Hepatocyte (in vitro differentiated cells): ENCODE data around the gene PPM1K. TPM values are rescaled to one million over a fixed set of nuclear protein-coding genes. Genes with fewer than 3 reads are reported as not detected.

ENCODE experiments used
- DNase-seq: peaks from one replicate; pipeline ENCODE4 v3.0.0-alpha.2; 2016; ENCODE audit warnings: low spot score
- H2AFZ ChIP-seq: fragments of 200-600 bp; sonication (generic); 2 replicates; pipeline ENCODE4 v1.6.0; 2016; ENCODE audit warnings: antibody characterized with exemption, mild to moderate bottlenecking
- H3K27ac ChIP-seq: fragments of 200-600 bp; sonication (generic); 2 replicates; pipeline ENCODE4 v1.5.1; 2016; ENCODE audit warnings: mild to moderate bottlenecking
- H3K27me3 ChIP-seq: fragments of 200-600 bp; sonication (generic); 2 replicates; pipeline ENCODE4 v1.6.1; 2016
- H3K36me3 ChIP-seq: fragments of 200-600 bp; sonication (generic); replicated peaks from 2 replicates; pipeline ENCODE4 v1.5.1; 2016; ENCODE audit warnings: low read depth; ENCODE audit not compliant: insufficient read depth
- H3K4me1 ChIP-seq: fragments of 200-600 bp; sonication (generic); 2 replicates; pipeline ENCODE4 v1.5.1; 2016; ENCODE audit warnings: mild to moderate bottlenecking, moderate library complexity; ENCODE audit not compliant: insufficient read depth
- H3K4me2 ChIP-seq: fragments of 200-600 bp; sonication (generic); 2 replicates; pipeline ENCODE4 v1.6.0; 2016
- H3K4me3 ChIP-seq: fragments of 200-600 bp; sonication (generic); 2 replicates; pipeline ENCODE4 v1.5.1; 2016; ENCODE audit warnings: mild to moderate bottlenecking
- H3K79me2 ChIP-seq: fragments of 200-600 bp; sonication (generic); 2 replicates; pipeline ENCODE4 v1.6.0; 2017; ENCODE audit warnings: mild to moderate bottlenecking
- H3K9me2 ChIP-seq: fragments of 200-600 bp; sonication (generic); replicated peaks from 2 replicates; pipeline ENCODE4 v1.6.0; 2017; ENCODE audit warnings: mild to moderate bottlenecking; ENCODE audit not compliant: insufficient read depth
- H3K9me3 ChIP-seq: fragments of 200-600 bp; sonication (generic); 2 replicates; pipeline ENCODE4 v1.5.1; 2016; ENCODE audit warnings: low read depth, mild to moderate bottlenecking
- H4K20me1 ChIP-seq: fragments of 200-600 bp; sonication (generic); 2 replicates; pipeline ENCODE4 v1.6.0; 2016; ENCODE audit warnings: mild to moderate bottlenecking; ENCODE audit not compliant: insufficient read depth, poor library complexity, severe bottlenecking
- EZH2 ChIP-seq: fragments of 200-600 bp; sonication (generic); IDR thresholded peaks from 2 replicates; pipeline ENCODE4 v1.6.1; 2016; ENCODE audit warnings: antibody characterized with exemption, mild to moderate bottlenecking, borderline replicate concordance
- EZH2phosphoT487 ChIP-seq: fragments of 200-600 bp; sonication (generic); IDR thresholded peaks from one replicate; pipeline ENCODE4 v1.6.1; 2018; ENCODE audit warnings: antibody characterized with exemption, mild to moderate bottlenecking, low read depth, moderate library complexity; ENCODE audit not compliant: unreplicated experiment, severe bottlenecking
- WGBS: methylation state at CpG from one replicate; pipeline ENCODE4 v1.1.6; 2016; ENCODE audit warnings: low lambda C conversion rate; ENCODE audit errors: missing lambda C conversion rate; 5-methylcytosine and 5-hydroxymethylcytosine counted together
- polyA plus RNA-seq: library from polyadenylated mRNA; unstranded; fragments of >200 nt; fragmentation: Nextera tagmentation; extraction: Ambion mirVana; gene quantifications from 2 replicates; pipeline ENCODE4 v1.2.1, GENCODE V29; 2016
- total RNA-seq: library from RNA; depleted of rRNA; stranded (reverse); fragments of >200 nt; gene quantifications from 2 replicates; pipeline ENCODE4 v1.2.3, GENCODE V29; 2014
- TF ChIP-seq, protein P1 (sequence below): fragments of 200-600 bp; sonication (generic); IDR thresholded peaks from 2 replicates; pipeline ENCODE4 v1.5.1; 2016; ENCODE audit warnings: antibody characterized with exemption, mild to moderate bottlenecking; ENCODE audit not compliant: poor library complexity

Gene PPM1K
- total and polyA plus RNA-seq, 2 experiments from 2014 or later: 12.6 to 20.0 TPM

GRCh38 chr4:88297212-88297516 lies 12.8 kb upstream of the PPM1K start:
- H3K27ac ChIP-seq: no peak overlapping the region
- no peaks in the 10 kb centered on the region for H3K9me3 ChIP-seq
- 92% methylated on average over 1 of the region's 1 CpG for WGBS
- no peaks in the 10 kb centered on the region for H3K36me3 ChIP-seq
- no peak for TF ChIP-seq EZH2
- TF ChIP-seq, protein P1, sequence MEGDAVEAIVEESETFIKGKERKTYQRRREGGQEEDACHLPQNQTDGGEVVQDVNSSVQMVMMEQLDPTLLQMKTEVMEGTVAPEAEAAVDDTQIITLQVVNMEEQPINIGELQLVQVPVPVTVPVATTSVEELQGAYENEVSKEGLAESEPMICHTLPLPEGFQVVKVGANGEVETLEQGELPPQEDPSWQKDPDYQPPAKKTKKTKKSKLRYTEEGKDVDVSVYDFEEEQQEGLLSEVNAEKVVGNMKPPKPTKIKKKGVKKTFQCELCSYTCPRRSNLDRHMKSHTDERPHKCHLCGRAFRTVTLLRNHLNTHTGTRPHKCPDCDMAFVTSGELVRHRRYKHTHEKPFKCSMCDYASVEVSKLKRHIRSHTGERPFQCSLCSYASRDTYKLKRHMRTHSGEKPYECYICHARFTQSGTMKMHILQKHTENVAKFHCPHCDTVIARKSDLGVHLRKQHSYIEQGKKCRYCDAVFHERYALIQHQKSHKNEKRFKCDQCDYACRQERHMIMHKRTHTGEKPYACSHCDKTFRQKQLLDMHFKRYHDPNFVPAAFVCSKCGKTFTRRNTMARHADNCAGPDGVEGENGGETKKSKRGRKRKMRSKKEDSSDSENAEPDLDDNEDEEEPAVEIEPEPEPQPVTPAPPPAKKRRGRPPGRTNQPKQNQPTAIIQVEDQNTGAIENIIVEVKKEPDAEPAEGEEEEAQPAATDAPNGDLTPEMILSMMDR: no peak
- no peak for TF ChIP-seq EZH2phosphoT487
- H4K20me1 ChIP-seq: no peaks in the 10 kb centered on the region
- no peak overlapping the region for H3K4me2 ChIP-seq
- H3K4me3 ChIP-seq: no peak overlapping the region
- no peaks in the 10 kb centered on the region for H3K79me2 ChIP-seq
- no peaks in the 10 kb centered on the region for H3K27me3 ChIP-seq
- no peaks in the 10 kb centered on the region for H3K4me1 ChIP-seq
- no peaks in the 10 kb centered on the region for H3K9me2 ChIP-seq
- DNase-seq: no peak
- no peak overlapping the region for H2AFZ ChIP-seq

DNA sequence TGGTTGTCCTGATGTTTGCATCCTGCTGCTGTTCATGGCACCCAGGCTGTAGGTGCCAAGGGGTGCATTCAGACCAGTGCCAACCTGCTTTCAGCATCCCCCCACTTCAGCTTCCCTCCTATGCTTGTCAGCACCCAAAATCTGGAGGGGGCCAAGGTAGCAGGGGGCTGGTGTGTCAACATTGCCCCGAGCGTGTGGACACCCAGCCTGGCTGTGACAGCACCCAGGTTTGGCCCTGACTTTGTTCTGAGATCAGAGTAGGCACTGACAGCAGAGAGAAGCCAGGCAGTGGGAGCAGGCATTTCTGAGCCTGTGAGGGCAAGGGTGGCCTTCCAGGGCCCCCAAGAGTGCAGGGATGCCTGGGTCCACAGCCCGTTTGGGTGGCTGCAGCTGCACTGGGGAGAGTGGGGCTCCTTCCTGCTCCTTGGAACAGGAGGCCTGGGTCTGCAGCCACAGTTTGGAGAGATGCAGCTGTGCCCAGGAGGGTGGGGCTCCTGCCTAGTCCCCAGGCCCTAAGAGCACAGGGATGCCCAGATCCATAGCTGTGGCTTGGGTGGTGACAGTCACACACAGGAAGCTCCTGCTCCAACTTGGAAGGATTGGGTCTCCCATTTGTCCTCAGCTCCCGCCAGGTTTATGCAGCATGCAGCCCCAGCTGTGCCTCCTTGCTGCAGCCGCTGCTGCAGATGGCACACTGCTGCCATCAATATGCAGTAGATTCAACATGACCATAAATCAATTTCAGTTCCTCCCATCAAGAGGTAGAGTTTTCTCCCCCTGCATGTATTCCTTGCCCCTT lies 12.3 kb upstream of the PPM1K start:
- TF ChIP-seq, protein P1: no peak
- TF ChIP-seq EZH2 (no peak), EZH2phosphoT487 (no peak)
- Histone ChIP-seq H2AFZ (no peak overlapping the region), H3K4me2 (no peak overlapping the region), H3K4me1 (no peaks in the 10 kb centered on the region), H3K27me3 (no peaks in the 10 kb centered on the region), H3K27ac (no peak overlapping the region), H3K9me2 (no peaks in the 10 kb centered on the region), H3K79me2 (no peaks in the 10 kb centered on the region), H3K4me3 (no peak overlapping the region), H3K9me3 (no peaks in the 10 kb centered on the region), H4K20me1 (no peaks in the 10 kb centered on the region), H3K36me3 (no peaks in the 10 kb centered on the region)
- DNase-seq: no peak
- 96% methylated on average over 5 of the region's 5 CpGs for WGBS

DNA sequence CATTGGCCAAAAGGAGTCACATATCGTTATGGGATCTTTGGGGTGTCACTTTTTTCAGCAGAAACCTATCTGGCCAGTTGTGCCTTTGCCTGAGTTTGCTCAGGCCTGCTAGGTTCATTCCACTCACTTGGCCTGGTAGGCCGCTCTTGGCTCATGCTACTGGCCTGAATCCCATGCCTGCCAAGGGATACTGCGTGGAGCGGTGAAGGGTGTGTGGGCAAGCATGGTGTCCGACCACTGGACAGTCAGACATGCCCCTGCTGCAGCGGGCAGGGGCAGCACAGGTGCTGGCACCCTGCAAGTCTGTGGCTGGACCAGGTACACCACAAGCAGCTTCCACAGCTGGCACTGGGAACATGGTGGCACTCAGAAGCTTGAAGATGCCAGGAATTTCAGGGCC lies 11.3 kb upstream of the PPM1K start:
- no peaks in the 10 kb centered on the region for H4K20me1 ChIP-seq
- H3K4me1 ChIP-seq: no peaks in the 10 kb centered on the region
- H3K9me3 ChIP-seq: no peaks in the 10 kb centered on the region
- no peak overlapping the region for H2AFZ ChIP-seq
- H3K36me3 ChIP-seq: no peaks in the 10 kb centered on the region
- no peak overlapping the region for H3K4me3 ChIP-seq
- TF ChIP-seq EZH2phosphoT487: no peak
- TF ChIP-seq, protein P1: no peak
- no peak for TF ChIP-seq EZH2
- H3K27ac ChIP-seq: no peak overlapping the region
- no peak for DNase-seq
- WGBS: 94% methylated on average over 6 of the region's 6 CpGs
- H3K9me2 ChIP-seq: no peaks in the 10 kb centered on the region
- H3K79me2 ChIP-seq: no peaks in the 10 kb centered on the region
- H3K4me2 ChIP-seq: no peak overlapping the region
- no peaks in the 10 kb centered on the region for H3K27me3 ChIP-seq
